Nephron (organoid): Measurements from ENCODE around the gene HVCN1.

Experiments
- H3K27ac Mint-ChIP-seq, 3 experiments: 2 replicates each; pipeline ENCODE4 v1.8.0; 2020; ENCODE audit warnings: mixed read lengths in 3 of 3, mild to moderate bottlenecking in 2 of 3, moderate library complexity in 1 of 3
- H3K27me3 Mint-ChIP-seq: 2 replicates; pipeline ENCODE4 v1.8.0; 2021; ENCODE audit warnings: low read depth, mild to moderate bottlenecking, moderate library complexity, mixed read lengths
- H3K36me3 Mint-ChIP-seq: 2 replicates; pipeline ENCODE4 v1.8.0; 2020; ENCODE audit warnings: low read depth, mixed read lengths
- H3K4me1 Mint-ChIP-seq: 2 replicates; pipeline ENCODE4 v1.8.0; 2020; ENCODE audit warnings: mixed read lengths
- H3K4me3 Mint-ChIP-seq, 3 experiments: 2 replicates each; pipeline ENCODE4 v1.8.0; 2020; ENCODE audit warnings: mild to moderate bottlenecking in 3 of 3, mixed read lengths in 3 of 3, moderate library complexity in 2 of 3
- H3K9me3 Mint-ChIP-seq: 2 replicates; pipeline ENCODE4 v1.8.0; 2020; ENCODE audit warnings: mixed read lengths
- CTCF ChIP-seq, 3 experiments: fragments of 200-600 bp; sonication (generic); IDR thresholded peaks; one replicate each; pipeline ENCODE4 v1.5.0; 2021; ENCODE audit warnings: antibody characterized with exemption in 3 of 3; ENCODE audit not compliant: unreplicated experiment in 3 of 3

Gene HVCN1

GRCh38 chr12:110669193-110669502, 19.8 kb downstream of the HVCN1 start:
- Mint-ChIP-seq H3K27ac (no peak overlapping the region), H3K4me1 (peaks cover 12% of the 10 kb centered on the region), H3K27me3 (no peaks in the 10 kb centered on the region), H3K9me3 (peaks cover 28% of the 10 kb centered on the region), H3K4me3 (no peak overlapping the region), H3K36me3 (peaks cover 29% of the 10 kb centered on the region)
- TF ChIP-seq CTCF (IDR thresholded peaks at IDR 0.05; ENCODE audit: unreplicated experiment in 3 of 3) = no peak

- H3K4me1 Mint-ChIP-seq = peaks cover 14% of the 10 kb centered on the region
- TF ChIP-seq CTCF (IDR thresholded peaks at IDR 0.05; ENCODE audit: unreplicated experiment in 3 of 3) = no peak
- H3K27ac Mint-ChIP-seq = no peak overlapping the region
- no peaks in the 10 kb centered on the region for H3K27me3 Mint-ChIP-seq
- peaks cover 27% of the 10 kb centered on the region for H3K36me3 Mint-ChIP-seq
- H3K4me3 Mint-ChIP-seq = no peak overlapping the region
- H3K9me3 Mint-ChIP-seq = peaks cover 25% of the 10 kb centered on the region
Measured at GRCh38 chr12:110668480-110669192, 20.3 kb downstream of the HVCN1 start.

- H3K4me1 Mint-ChIP-seq = peaks cover 14% of the 10 kb centered on the region
- H3K9me3 Mint-ChIP-seq = peaks cover 25% of the 10 kb centered on the region
- H3K36me3 Mint-ChIP-seq = peaks cover 25% of the 10 kb centered on the region
- no peak for TF ChIP-seq CTCF (IDR thresholded peaks at IDR 0.05; ENCODE audit: unreplicated experiment in 3 of 3)
- H3K27me3 Mint-ChIP-seq = no peaks in the 10 kb centered on the region
- no peak overlapping the region for H3K4me3 Mint-ChIP-seq
- no peak overlapping the region for H3K27ac Mint-ChIP-seq
Measured at GRCh38 chr12:110667671-110668070, 21.2 kb downstream of the HVCN1 start.

GRCh38 chr12:110666892-110667291, 22.0 kb downstream of the HVCN1 start:
- TF ChIP-seq CTCF (IDR thresholded peaks at IDR 0.05; ENCODE audit: unreplicated experiment in 3 of 3) = no peak
- H3K27me3 Mint-ChIP-seq = no peaks in the 10 kb centered on the region
- H3K4me3 Mint-ChIP-seq = no peak overlapping the region
- no peak overlapping the region for H3K27ac Mint-ChIP-seq
- peaks cover 25% of the 10 kb centered on the region for H3K9me3 Mint-ChIP-seq
- peaks cover 25% of the 10 kb centered on the region for H3K36me3 Mint-ChIP-seq
- H3K4me1 Mint-ChIP-seq = peaks cover 14% of the 10 kb centered on the region

- peaks cover 23% of the 10 kb centered on the region for H3K36me3 Mint-ChIP-seq
- H3K27ac Mint-ChIP-seq = no peak overlapping the region
- no peak overlapping the region for H3K4me3 Mint-ChIP-seq
- H3K9me3 Mint-ChIP-seq = peaks cover 15% of the 10 kb centered on the region
- peaks cover 32% of the 10 kb centered on the region for H3K4me1 Mint-ChIP-seq
- TF ChIP-seq CTCF (IDR thresholded peaks at IDR 0.05; ENCODE audit: unreplicated experiment in 3 of 3) = no peak
- H3K27me3 Mint-ChIP-seq = no peaks in the 10 kb centered on the region
Measured at GRCh38 chr12:110661337-110661972, 27.5 kb downstream of the HVCN1 start.

GRCh38 chr12:110658878-110659277, 30.0 kb downstream of the HVCN1 start:
- no peak for TF ChIP-seq CTCF (IDR thresholded peaks at IDR 0.05; ENCODE audit: unreplicated experiment in 3 of 3)
- H3K27me3 Mint-ChIP-seq = no peaks in the 10 kb centered on the region
- no peak overlapping the region for H3K4me3 Mint-ChIP-seq
- H3K9me3 Mint-ChIP-seq = no peaks in the 10 kb centered on the region
- peak overlapping the region in 1 of 3 experiments; percentile 48 for H3K27ac Mint-ChIP-seq
- H3K4me1 Mint-ChIP-seq = peaks cover 28% of the 10 kb centered on the region
- peaks cover 18% of the 10 kb centered on the region for H3K36me3 Mint-ChIP-seq
